Activated gamma-delta T cell treated with anti-CD3 and anti-CD28 coated beads, Interleukin-2, amount 50 U/mL, for 16 hours (primary cell): ENCODE measurements around the gene LY6G5C.

Experiments
- DNase-seq: peaks from one replicate; pipeline ENCODE4 v3.0.0-alpha.2; 2020; ENCODE audit warnings: low read depth

The LY6G5C gene

GRCh38 chr6:31680226-31681134 is at the start of gene LY6G5C:
Gene LY6G5C (minus strand): TSS chr6:31681067. CDS start chr6:31680373, 694 bp downstream.
- peak; percentile 45 for DNase-seq

- peak; percentile 56 for DNase-seq
Measured at GRCh38 chr6:31729979-31730630, 49.2 kb upstream of the LY6G5C start.

- peak; percentile 71 for DNase-seq
Measured at GRCh38 chr6:31729515-31729978, 48.7 kb upstream of the LY6G5C start.

- no peak for DNase-seq
Measured at GRCh38 chr6:31728767-31729514, 48.1 kb upstream of the LY6G5C start, which contains the start of gene DDAH2. Gene DDAH2 (minus strand): TSS chr6:31729299. CDS start chr6:31729161, 138 bp downstream.

GRCh38 chr6:31727717-31728671 is 47.1 kb upstream of the LY6G5C start:
- DNase-seq = no peak

- DNase-seq = no peak
Measured at GRCh38 chr6:31727034-31727716, 46.3 kb upstream of the LY6G5C start.

GRCh38 chr6:31725502-31726350 is 44.9 kb upstream of the LY6G5C start:
- DNase-seq = no peak

- DNase-seq = no peak
Measured at GRCh38 chr6:31723980-31724691, 43.3 kb upstream of the LY6G5C start.

GRCh38 chr6:31723245-31723979 is 42.5 kb upstream of the LY6G5C start, which contains the start of gene MPIG6B:
Gene MPIG6B (plus strand): TSS chr6:31723373. CDS start chr6:31723384, 11 bp downstream.
- DNase-seq = no peak

- DNase-seq = no peak
Measured at GRCh38 chr6:31722173-31722572, 41.3 kb upstream of the LY6G5C start.

- no peak for DNase-seq
Measured at GRCh38 chr6:31721351-31722020, 40.6 kb upstream of the LY6G5C start, which contains the start of gene LY6G6C. Gene LY6G6C (minus strand): TSS chr6:31721746. CDS start chr6:31721679, 67 bp downstream.

GRCh38 chr6:31720196-31720770 is 39.4 kb upstream of the LY6G5C start:
- no peak for DNase-seq

GRCh38 chr6:31719001-31719400 is 38.1 kb upstream of the LY6G5C start:
- no peak for DNase-seq

GRCh38 chr6:31718265-31718664 is 37.4 kb upstream of the LY6G5C start:
- DNase-seq = no peak

- DNase-seq = no peak
Measured at GRCh38 chr6:31717499-31718222, 36.8 kb upstream of the LY6G5C start.
